Stomach (tissue), 9 donors: Measurements from ENCODE around the gene SMAD1. TPM values are rescaled to one million over a fixed set of nuclear protein-coding genes. Genes with fewer than 3 reads are reported as not detected.

Source experiments
- DNase-seq, 2 donors: peaks; one replicate each; pipeline versions ENCODE4 v3.0.0 to v3.0.0-alpha.2; 2013 to 2019
- H3K27ac ChIP-seq, 5 donors: fragments of 200-600 bp in 4 of 5; sonication (generic) in 4 of 5; one replicate each; pipeline ENCODE4 v1.5.1; 2013 to 2019; ENCODE audit warnings: mild to moderate bottlenecking in 1 of 5, moderate library complexity in 1 of 5
- H3K27me3 ChIP-seq, 3 donors: fragments of 200-600 bp; sonication (generic); one replicate each; pipeline ENCODE4 v1.5.1; 2017 to 2019; ENCODE audit warnings: mixed run types in 1 of 3
- H3K36me3 ChIP-seq, 4 donors: fragments of 200-600 bp; sonication (generic); 1 replicate in 3 of 4; 2 replicates in 1 of 4; pipeline ENCODE4 v1.5.1; 2016 to 2019
- H3K4me1 ChIP-seq, 4 donors: fragments of 200-600 bp; sonication (generic); one replicate each; pipeline ENCODE4 v1.5.1; 2016 to 2019
- H3K4me3 ChIP-seq, 4 donors: fragments of 200-600 bp; sonication (generic) in 3 of 4; one replicate each; pipeline ENCODE4 v1.5.1; 2016 to 2019; ENCODE audit warnings: mild to moderate bottlenecking in 1 of 4
- H3K9me3 ChIP-seq, 4 donors: fragments of 200-600 bp; sonication (generic); one replicate each; pipeline ENCODE4 v1.5.1; 2016 to 2019
- EP300 ChIP-seq: sonication (generic); formaldehyde crosslinking; IDR thresholded peaks from one replicate; pipeline ENCODE4 v1.6.1; 2017; ENCODE audit warnings: antibody characterized with exemption
- POLR2A ChIP-seq, 4 donors: fragments of 450-650 bp; IDR thresholded peaks; one replicate each; pipeline ENCODE4 v1.6.1; 2016; ENCODE audit warnings: antibody characterized with exemption in 4 of 4, control low read depth in 2 of 4, mild to moderate bottlenecking in 1 of 4, moderate library complexity in 1 of 4
- POLR2AphosphoS5 ChIP-seq, 3 donors: sonication (generic); formaldehyde crosslinking; IDR thresholded peaks; one replicate each; pipeline ENCODE4 v1.6.1; 2016; ENCODE audit warnings: antibody characterized with exemption in 3 of 3
- WGBS, 5 donors: extraction: QIAGEN DNeasy Blood & Tissue Kit in 3 of 5; methylation state at CpG; one replicate each; pipeline versions ENCODE4 v1.1.5 to v1.1.7; 2013 to 2018; 5-methylcytosine and 5-hydroxymethylcytosine counted together
- intact Hi-C: fragments of 100-400 bp; cut with DNase I; formaldehyde crosslinking; loops from one replicate; pipeline ENCODE4 v1.15.1; 2023; ENCODE audit warnings: low total_unique reads
- polyA plus RNA-seq, 3 donors: library from polyadenylated mRNA; stranded (reverse); fragments of 200-250 nt; gene quantifications; one replicate each; pipeline ENCODE4 v1.2.3, GENCODE V29; 2013
- total RNA-seq, 5 donors: library from RNA; depleted of rRNA; stranded (reverse); fragments of >200 nt; gene quantifications; one replicate each; pipeline versions ENCODE4 v1.1.0 to v1.2.3, GENCODE V29; 2014 to 2016
- TF ChIP-seq, protein P1 (sequence below), 7 experiments: fragments of 450-650 bp in 4 of 7; fragments of 200-600 bp in 3 of 7; sonication (generic) in 3 of 7; IDR thresholded peaks; one replicate each; pipeline ENCODE4 v1.5.1; 2016 to 2019; ENCODE audit warnings: antibody characterized with exemption in 7 of 7, control low read depth in 2 of 7, mild to moderate bottlenecking in 1 of 7
- donor health status: healthy with polysubstance abuse.
- donor health status: Bipolar disorder and iron deficiency.
- donor health status: healthy.

The SMAD1 gene
- total and polyA plus RNA-seq, 8 donors: 3.6 to 50.5 (median 12.4) TPM

DNA sequence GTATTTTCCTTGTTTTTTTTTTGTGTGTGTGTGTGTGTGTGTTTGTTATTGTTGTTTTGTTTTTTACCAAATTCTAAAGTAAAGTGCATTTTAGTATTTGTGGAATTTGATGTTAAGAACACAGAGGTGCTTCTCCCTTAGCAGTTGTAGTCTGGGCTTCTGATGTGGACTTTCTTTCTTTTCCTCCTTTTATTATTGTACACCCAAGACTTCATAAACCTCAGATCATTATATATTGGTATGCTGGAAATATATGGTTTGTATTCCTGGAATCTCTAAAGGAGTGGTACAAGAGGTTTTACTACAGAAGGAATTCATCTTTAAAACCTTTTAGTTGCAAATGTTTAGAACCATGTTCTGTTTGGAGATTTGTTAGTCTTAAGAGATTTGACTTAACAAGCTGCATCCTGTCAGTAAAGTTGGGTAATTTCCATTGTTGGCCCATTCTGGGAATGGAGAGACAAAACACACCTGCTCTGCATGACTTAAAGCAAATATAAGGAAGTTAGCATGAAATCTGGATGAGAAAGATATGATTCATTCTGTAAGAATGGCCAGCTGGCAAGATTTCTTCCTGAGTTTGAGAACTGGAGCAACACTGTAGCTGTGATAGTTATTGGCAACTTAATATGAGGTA lies 64.0 kb downstream of the SMAD1 start:
- Histone ChIP-seq H3K4me3 (no peak overlapping the region), H3K27me3 (no peaks in the 10 kb centered on the region), H3K4me1 (peaks cover 15 to 41% (median 25%) of the 10 kb centered on the region in 4 donors), H3K9me3 (no peaks in the 10 kb centered on the region), H3K27ac (peak overlapping the region in 4 of 5 donors; percentile 9 to 73 (median 46)), H3K36me3 (peaks cover 0 to 38% (median 29%) of the 10 kb centered on the region in 4 donors)
- intact Hi-C loops: no loop called here
- peak; percentile 43 to 89 for DNase-seq
- TF ChIP-seq POLR2A (IDR thresholded peaks at IDR 0.05) (no peak), POLR2AphosphoS5 (IDR thresholded peaks at IDR 0.05) (peak; percentile 20 to 76 (median 74)), EP300 (no peak)
- TF ChIP-seq, protein P1, sequence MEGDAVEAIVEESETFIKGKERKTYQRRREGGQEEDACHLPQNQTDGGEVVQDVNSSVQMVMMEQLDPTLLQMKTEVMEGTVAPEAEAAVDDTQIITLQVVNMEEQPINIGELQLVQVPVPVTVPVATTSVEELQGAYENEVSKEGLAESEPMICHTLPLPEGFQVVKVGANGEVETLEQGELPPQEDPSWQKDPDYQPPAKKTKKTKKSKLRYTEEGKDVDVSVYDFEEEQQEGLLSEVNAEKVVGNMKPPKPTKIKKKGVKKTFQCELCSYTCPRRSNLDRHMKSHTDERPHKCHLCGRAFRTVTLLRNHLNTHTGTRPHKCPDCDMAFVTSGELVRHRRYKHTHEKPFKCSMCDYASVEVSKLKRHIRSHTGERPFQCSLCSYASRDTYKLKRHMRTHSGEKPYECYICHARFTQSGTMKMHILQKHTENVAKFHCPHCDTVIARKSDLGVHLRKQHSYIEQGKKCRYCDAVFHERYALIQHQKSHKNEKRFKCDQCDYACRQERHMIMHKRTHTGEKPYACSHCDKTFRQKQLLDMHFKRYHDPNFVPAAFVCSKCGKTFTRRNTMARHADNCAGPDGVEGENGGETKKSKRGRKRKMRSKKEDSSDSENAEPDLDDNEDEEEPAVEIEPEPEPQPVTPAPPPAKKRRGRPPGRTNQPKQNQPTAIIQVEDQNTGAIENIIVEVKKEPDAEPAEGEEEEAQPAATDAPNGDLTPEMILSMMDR (IDR thresholded peaks at IDR 0.05): no peak

DNA sequence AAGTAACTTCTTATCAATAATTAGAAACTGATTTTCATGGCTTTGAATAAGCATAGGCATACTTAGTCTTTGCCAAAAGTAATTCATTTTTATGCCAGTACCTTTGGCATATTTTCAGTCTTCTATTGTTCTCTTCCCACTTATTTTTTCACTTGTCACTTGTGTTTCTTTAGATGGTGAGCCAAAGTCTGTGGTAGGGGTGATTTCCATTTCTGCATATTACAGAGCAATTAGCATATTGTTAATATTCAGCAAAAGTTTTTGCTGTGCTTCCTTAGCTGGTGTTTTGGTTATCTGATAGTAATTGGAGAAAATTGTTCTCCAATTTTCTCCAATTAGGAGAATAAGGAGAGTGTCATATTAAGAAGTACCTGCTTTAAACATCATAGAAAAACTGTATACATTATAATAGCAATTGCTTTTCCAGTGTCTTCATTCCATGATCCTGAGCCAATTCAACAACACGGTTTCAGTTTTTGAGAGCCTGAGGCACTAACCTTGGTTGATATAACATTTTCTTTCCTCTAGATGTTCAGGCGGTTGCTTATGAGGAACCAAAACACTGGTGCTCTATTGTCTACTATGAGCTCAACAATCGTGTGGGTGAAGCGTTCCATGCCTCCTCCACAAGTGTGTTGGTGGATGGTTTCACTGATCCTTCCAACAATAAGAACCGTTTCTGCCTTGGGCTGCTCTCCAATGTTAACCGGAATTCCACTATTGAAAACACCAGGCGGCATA lies 64.7 kb downstream of the SMAD1 start:
- Histone ChIP-seq H3K4me1 (peaks cover 15 to 34% (median 24%) of the 10 kb centered on the region in 4 donors), H3K27me3 (no peaks in the 10 kb centered on the region), H3K27ac (peak overlapping the region in 3 of 5 donors; percentile 38 to 73 (median 55)), H3K4me3 (no peak overlapping the region), H3K36me3 (peaks cover 0 to 38% (median 29%) of the 10 kb centered on the region in 4 donors), H3K9me3 (no peaks in the 10 kb centered on the region)
- intact Hi-C loops: no loop called here
- no peak for TF ChIP-seq POLR2AphosphoS5 (IDR thresholded peaks at IDR 0.05)
- no peak for TF ChIP-seq POLR2A (IDR thresholded peaks at IDR 0.05)
- WGBS, 5 donors: 53 to 75% (median 71%) methylated on average over 7 of the region's 7 CpGs
- no peak for DNase-seq

DNA sequence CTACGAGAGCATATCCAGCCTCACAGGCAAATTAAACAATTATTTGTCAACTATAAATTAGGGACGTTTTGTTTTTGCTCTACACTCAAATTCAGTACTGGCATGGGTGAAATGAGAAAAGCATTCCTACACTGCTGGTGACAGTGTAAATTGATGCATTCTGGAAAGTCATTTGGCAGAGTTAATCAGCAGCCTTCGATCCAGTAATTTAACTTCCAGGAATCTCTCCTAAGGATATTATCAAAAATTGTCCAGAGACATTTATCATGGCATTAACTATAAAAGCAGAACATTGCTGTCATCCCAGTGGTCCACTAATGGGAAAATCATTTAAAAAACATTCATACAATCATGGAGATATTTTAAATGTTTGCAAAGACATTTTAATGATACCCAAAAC lies 70.0 kb downstream of the SMAD1 start:
- intact Hi-C loops: loop anchor here (10.0 kb wide), 1 partner anchor 77 kb away; no protein-coding TSS in a partner anchor
- no peaks in the 10 kb centered on the region for H3K27me3 ChIP-seq
- WGBS, 5 donors: 58 to 78% (median 64%) methylated on average over 3 of the region's 3 CpGs
- no peak for DNase-seq
- peaks cover 0 to 10% (median 4%) of the 10 kb centered on the region in 4 donors for H3K4me1 ChIP-seq
- no peak overlapping the region for H3K27ac ChIP-seq
- H3K36me3 ChIP-seq: peaks cover 0 to 39% (median 31%) of the 10 kb centered on the region in 4 donors
- H3K4me3 ChIP-seq: no peak overlapping the region
- H3K9me3 ChIP-seq: no peaks in the 10 kb centered on the region
- TF ChIP-seq, protein P1 (IDR thresholded peaks at IDR 0.05): no peak
- no peak for TF ChIP-seq POLR2AphosphoS5 (IDR thresholded peaks at IDR 0.05)

DNA sequence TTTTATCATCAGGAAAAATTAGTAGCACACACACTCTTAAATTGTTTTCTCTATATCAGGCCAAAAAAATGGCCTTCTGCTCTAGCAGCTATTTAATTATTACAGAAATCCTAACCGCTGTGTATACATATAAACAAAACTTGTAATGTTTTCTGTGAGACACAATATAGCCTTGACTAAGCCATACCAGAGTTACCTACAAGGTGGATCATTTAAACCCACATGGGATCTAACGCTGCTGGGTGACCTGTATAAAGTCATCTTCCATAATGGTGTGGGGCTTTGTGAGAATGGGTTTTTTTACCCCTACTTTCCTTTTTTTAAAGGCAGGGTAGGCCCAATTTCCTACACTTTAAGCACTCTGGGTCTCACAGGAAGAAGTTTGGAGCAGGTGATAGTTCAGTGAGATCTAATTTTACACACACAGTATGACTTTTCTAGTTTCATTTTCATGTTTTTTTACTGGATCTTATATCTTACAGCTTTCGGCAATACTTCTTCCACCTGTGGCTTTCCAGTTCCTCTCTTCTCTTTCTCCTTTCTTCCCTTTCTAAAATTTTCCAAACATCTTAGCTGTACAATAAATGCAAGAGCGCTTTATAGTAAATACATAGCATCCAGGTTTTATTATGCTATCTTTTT lies 70.6 kb downstream of the SMAD1 start:
- Histone ChIP-seq H3K27me3 (no peaks in the 10 kb centered on the region), H3K4me3 (no peak overlapping the region), H3K4me1 (peaks cover 0 to 8% (median 2%) of the 10 kb centered on the region in 4 donors), H3K9me3 (no peaks in the 10 kb centered on the region), H3K27ac (no peak overlapping the region), H3K36me3 (peaks cover 0 to 40% (median 34%) of the 10 kb centered on the region in 4 donors)
- intact Hi-C loops: loop anchor here (10.0 kb wide), 1 partner anchor 78 kb away; no protein-coding TSS in a partner anchor
- TF ChIP-seq EP300 (no peak), POLR2AphosphoS5 (IDR thresholded peaks at IDR 0.05) (no peak), POLR2A (IDR thresholded peaks at IDR 0.05) (no peak)
- TF ChIP-seq, protein P1 (IDR thresholded peaks at IDR 0.05): no peak
- 83 to 92% (median 88%) methylated on average over 4 of the region's 4 CpGs for WGBS, 5 donors
- DNase-seq: no peak
